Cerebellar cortex (tissue), 1 donor: Measurements from ENCODE around the gene SLC25A29.
A peak's percentile ranks its signal among the peaks of the same experiment; 100 is the strongest.
"Not testable (repeated sequence)": the region's sequence is repeated elsewhere in the genome, so short reads cannot be mapped to it uniquely, and the experiment has no call there.

Experiments used
- DNase-seq: peaks from one replicate; pipeline ENCODE4 v3.0.0-alpha.2; 2015; ENCODE audit warnings: low spot score

The SLC25A29 gene

GRCh38 chr14:100293497-100294212 is 12.6 kb downstream of the SLC25A29 start:
- no peak for DNase-seq

DNA sequence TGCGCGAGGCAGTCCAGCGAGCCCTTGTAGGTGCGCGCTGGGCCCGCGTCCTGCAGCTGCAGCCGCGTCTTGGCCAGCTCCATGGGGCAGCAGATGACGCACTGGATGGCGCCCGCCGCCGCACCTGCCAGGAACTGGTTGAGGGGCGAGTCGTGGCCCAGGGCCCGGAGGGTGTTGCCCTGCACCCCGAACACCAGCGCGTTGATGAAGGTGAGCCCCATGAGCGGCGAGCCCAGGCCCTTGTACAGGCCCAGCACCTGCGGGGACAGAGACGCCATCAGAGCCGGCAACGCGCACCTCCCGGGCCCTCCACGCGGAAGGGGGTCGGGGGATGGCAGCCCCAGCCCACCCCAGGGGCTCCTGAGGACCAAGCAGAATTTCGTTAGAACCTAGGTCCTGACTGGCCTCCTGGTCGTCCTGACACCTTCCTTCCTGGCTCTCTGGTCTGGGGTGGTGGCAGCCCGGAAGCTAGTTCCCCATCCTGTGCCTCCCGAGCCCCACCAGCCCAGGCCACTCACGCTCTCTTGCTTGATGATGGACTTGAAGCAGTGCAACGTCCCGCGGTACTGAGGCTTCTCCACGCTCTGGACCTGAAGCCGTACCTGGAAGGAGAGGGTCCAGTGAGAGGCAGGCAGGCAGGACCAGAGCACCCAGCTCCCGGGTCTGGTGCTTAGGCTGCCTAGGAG is 13.3 kb downstream of the SLC25A29 start:
- DNase-seq, result no peak

DNA sequence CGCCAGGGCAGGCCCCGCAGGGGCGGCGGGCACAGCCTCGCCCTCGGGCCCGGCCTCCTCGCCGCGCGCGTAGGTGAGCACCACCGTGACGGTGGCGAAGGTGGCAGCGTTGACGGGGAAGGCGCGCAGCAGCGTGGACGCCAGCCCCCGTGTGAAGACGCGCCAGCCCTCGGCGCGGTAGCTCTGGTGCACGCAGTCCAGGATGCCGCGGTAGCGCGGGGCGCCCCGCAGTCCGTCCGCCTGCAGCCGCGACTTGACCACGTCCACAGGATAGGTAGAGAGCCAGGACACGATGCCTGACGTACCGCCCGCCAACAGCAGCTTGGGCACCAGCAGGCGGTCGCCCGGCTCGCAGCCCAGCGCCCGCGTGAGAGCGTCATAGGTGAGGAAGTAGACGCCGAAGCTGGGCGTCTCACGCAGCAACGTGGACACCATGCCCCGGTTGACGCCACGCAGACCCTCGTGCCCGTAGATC is 13.9 kb downstream of the SLC25A29 start:
- no peak for DNase-seq

DNA sequence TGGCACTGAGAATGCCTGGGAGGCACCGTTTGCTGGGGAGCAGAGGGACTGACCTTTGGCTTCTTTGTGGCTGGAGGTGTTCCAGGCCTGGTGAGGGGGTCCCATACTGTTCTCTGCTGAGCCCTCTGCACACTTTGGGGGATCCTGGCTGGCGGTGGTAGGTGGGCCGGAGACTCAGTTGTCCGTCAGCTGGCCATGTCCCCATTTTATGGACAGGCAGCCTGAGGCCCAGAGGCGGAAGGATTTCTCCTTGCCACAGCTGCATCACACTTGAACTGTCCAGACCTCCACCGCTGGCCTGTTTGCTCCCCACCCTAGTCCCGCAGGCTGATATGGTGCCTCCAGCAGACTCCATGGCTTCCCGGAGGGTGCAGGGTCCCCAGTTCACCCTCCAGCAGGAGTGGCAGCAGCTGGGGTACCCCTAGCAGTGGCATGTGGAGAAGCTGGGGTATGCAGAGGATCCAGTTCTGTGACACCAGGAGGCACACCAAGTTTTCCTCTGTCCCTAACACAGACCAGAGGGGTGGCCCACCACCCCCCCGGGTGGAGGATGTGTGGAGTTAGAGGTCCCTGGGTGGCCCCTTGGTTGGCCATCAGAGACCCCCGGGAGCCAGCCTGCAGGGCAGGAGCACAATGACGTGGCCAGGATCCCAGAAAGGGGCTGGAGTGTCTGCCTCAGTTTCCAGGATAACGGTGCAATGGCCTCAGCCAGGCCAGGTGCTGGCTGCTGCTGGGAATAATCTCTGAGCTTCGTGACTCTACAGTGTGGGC is 14.8 kb downstream of the SLC25A29 start:
- DNase-seq, result no peak

- no peak for DNase-seq
Observed at GRCh38 chr14:100290607-100291304, 15.5 kb downstream of the SLC25A29 start.

DNA sequence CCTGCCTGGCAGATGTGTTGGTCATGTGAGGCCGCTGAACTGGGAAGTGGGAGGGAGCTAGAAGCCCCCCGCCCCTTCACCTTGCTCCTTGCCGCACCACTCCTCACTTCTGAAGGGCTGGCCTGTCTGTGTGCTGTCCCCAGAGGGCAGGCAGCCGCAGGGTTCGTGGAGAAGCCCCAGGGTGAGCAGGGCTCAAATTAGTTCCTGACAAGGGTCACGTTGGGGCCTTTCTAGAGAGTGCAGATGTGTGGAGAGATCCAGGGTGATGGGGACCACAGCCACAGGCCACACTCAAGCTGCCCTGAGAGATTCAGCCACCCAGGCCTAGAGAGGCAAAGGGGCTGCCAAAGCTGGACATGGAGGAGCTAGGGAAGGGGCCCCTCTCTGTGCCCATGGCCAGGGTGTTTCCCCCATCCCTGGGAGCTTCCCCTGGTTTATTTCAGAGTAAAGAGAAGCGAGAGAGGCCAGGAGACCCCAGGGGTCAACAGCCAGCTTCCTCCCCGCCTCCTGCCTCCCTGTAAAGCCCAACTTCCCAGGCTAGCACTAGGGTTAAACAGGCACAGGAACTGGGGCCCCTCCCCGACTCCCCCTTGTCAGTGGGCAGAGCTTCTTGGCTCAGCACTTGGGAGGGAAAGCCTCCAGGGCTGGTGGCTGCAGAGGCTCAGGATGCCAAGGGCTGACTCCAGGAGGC is 16.2 kb downstream of the SLC25A29 start:
- no peak for DNase-seq

GRCh38 chr14:100288382-100289185 is 17.7 kb downstream of the SLC25A29 start:
- no peak for DNase-seq

GRCh38 chr14:100287998-100288295 is 18.3 kb downstream of the SLC25A29 start:
- DNase-seq, result not testable (repeated sequence)

DNA sequence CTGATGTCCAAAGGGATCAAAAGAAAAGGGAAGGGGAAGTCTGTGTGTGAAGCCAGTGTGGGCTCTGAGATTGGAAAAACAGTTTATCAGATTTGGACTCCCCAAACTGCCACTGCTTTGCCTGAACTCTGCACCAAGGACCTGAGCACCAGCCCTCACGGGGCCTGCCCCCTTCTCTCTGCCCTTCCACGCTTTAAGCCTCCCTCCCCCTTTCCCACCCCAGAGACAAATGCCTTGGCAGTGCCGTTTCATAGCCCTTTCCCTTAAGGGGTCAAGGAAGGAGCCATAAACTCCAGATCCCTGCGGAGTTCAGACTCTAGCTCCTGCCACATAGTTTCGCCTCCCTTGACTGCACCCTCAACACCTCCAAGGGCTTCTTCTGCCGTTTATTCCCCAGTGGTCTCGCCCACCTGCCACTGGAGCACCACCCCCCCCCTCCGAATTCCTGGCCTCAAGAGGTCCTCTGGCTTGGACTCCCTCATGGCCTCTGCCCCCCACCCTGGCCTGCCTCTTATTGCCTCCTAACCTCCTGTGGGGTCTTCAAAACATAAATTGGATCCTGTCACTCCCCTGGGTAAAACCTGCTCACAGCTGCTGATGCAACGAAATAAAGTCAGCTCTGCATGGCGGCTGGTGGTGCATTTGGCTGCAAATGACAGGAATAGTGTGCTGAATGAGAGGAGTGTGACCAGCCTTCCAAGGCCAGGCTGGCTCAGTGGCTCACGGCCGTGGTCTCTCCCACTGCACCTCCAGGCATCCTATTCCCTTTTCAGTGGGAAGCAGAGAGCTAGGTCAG is 18.8 kb downstream of the SLC25A29 start:
- no peak for DNase-seq

DNA sequence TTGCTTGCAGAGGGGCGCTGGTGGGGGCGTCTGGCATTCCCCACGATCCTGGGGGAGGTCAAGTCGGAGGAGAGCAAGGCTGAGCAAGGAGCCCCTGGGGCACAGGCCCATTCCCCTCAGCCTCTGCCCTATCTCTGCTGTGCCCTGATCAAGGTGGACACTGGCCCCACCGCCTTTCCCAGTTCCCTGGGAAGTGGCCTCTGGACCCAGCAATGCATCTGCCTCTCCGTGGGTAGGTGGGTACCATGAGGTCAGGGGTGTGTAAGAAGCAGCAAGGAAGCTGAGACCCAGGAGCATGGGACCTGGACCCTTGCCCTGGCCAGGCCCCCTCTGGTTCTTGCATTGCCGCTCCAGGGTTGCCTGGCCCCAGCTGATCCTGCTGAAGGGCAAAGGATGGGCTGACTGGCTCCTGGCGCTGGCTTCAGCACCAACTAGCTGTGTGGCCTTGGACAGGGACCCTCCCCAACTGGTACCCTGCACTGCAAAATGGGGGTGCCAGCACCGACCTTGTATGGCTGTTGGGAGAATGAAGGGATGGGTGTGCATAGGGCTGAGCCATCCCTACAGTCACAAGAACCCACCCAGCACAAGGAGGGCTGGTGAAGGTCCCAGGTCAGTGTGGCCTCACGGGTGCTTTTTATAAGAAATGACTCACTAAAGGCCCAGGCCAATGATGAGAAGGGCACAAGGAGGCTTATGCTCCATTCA is 19.6 kb downstream of the SLC25A29 start:
- no peak for DNase-seq

DNA sequence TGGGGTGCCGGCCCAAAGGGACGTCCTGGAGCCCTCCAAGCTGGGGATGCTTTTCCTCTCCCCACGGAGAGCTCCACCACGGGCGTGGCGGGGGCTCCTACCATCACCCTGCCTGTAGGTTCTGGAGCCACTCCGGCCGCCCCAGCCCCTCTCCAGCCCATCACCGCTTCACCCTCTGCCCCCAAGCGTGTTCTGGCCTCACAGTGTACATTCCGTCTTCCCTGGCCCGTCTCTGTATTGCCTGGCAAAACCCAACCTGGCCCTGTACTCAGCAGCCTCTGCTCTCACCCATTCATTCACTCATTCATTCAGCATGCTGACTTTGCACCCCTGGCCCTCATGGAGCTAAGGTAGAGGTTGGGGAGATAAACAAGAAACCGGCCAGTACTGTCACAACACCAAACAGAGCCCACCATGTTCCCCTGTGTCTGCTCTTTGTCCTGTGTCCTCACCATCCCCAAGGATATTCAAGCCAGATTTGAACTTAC is 20.3 kb downstream of the SLC25A29 start:
- DNase-seq, result no peak

DNA sequence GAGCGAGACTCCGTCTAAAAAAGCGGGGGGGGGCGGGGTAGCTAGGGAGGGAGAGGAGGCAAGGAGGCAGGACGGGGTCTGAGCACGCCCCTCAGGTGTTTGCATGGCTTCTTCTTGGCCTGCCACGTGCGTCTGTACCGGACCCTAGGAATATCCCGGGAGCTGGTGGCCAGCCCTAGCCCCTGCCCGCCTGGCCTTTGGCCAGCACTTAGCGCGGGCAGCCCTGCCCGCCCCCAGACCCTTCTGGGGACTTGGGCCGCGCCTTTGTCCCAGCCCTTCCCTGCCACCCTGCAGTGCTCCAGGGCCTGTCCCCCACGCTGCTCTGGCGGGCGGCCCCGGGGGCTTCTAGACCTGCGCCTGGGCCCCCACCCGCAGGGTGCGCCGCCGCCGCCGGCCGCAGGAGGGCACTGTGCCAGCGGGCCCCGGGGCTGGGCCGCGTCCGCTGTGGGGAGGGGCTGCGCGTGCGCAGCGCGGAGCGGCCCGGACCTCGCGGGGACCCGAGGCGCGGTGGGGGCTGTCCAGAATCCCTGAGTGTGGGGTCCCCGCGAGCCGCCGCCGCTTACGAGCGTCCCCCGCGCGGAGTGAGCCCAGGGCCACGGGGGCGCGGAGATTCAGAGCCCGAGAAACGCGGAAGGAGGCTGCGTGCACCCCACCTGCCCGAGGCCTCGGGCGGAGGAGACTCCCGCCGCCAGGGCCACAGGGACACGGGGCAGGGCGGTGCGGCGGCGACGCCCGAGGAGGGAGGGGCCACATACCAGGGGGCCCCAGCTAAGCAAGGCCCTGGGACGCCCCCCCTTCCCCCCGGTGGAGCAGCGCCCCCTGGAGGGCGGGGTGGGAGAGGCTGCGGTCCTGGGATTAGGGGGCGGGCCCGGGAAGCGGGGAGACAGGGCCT is 21.0 kb downstream of the SLC25A29 start:
- peak; percentile 37 for DNase-seq

- no peak for DNase-seq
Observed at GRCh38 chr14:100283984-100284881, 22.0 kb downstream of the SLC25A29 start.

- not testable (repeated sequence) for DNase-seq
Observed at GRCh38 chr14:100283436-100283835, 22.8 kb downstream of the SLC25A29 start.

GRCh38 chr14:100282766-100283419 is 23.4 kb downstream of the SLC25A29 start:
- DNase-seq, result no peak

GRCh38 chr14:100282083-100282350 is 24.2 kb downstream of the SLC25A29 start:
- DNase-seq, result no peak
